GM10266 (cell line): ENCODE data around the gene LIPC.

Experiments used
- DNase-seq: peaks from one replicate; pipeline ENCODE4 v3.0.0; 2012; ENCODE audit errors: extremely low spot score
- CTCF ChIP-seq: IDR thresholded peaks from 2 replicates; pipeline ENCODE4 v1.5.1; 2012; ENCODE audit warnings: mild to moderate bottlenecking, low read depth; ENCODE audit not compliant: control insufficient read depth, insufficient read depth; ENCODE audit errors: missing control alignments

Gene LIPC

GRCh38 chr15:58390118-58390517 is 41.7 kb upstream of the LIPC start:
- TF ChIP-seq CTCF: no peak
- DNase-seq: no peak

GRCh38 chr15:58390655-58391054 is 41.1 kb upstream of the LIPC start:
- no peak for TF ChIP-seq CTCF
- no peak for DNase-seq

- no peak for DNase-seq
- TF ChIP-seq CTCF: no peak
These were observed 40.7 kb upstream of the LIPC start for GRCh38 chr15:58391088-58391487.

- DNase-seq: no peak
- no peak for TF ChIP-seq CTCF
These were observed 39.6 kb upstream of the LIPC start for GRCh38 chr15:58392141-58392540.

GRCh38 chr15:58392611-58393161 is 39.1 kb upstream of the LIPC start:
- DNase-seq: no peak
- no peak for TF ChIP-seq CTCF

GRCh38 chr15:58393241-58393662 is 38.5 kb upstream of the LIPC start:
- TF ChIP-seq CTCF: no peak
- no peak for DNase-seq

- DNase-seq: no peak
- no peak for TF ChIP-seq CTCF
These were observed 35.6 kb upstream of the LIPC start for GRCh38 chr15:58396181-58396580.

- no peak for DNase-seq
- TF ChIP-seq CTCF: no peak
These were observed 33.7 kb upstream of the LIPC start for GRCh38 chr15:58398071-58398470.
